Measurements from ENCODE around the gene GABBR2.

Gene GABBR2

GRCh38 chr9:98254228-98255060 lies 454.3 kb downstream of the GABBR2 start:
- in situ Hi-C loops (cut with MboI; ENCODE audit: low sequenced_read_pairs), result loop anchor here (10.0 to 25.0 kb wide), 2 partner anchors 180 to 567 kb away; partner anchors contain the start of gene XPA

DNA sequence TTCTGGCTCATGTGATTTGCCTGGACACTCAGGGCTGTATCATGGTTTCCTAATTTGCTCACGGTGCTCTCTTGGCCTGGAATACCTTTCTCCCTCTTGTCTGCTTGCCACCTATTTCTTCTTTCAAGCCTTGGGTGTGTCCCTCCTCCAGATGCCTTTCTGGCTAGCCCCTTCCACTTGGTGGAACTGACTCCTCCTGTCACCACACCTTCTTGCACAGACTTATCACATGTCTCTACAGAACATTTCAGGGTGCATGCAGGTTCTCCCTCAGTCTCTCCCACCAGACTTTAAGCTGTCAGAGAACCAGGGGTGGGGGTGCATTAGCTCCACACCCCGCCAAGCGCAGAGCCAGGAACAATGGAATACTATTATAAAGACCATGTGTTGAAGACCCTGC lies 455.2 kb downstream of the GABBR2 start:
- in situ Hi-C loops (cut with MboI; ENCODE audit: low sequenced_read_pairs), result loop anchor here (10.0 to 25.0 kb wide), 2 partner anchors 179 to 566 kb away; partner anchors contain the start of gene XPA

GRCh38 chr9:98251551-98251950 lies 457.2 kb downstream of the GABBR2 start:
- in situ Hi-C loops (cut with MboI; ENCODE audit: low sequenced_read_pairs), result loop anchor here (10.0 to 25.0 kb wide), 2 partner anchors 177 to 564 kb away; partner anchors contain the start of gene XPA

DNA sequence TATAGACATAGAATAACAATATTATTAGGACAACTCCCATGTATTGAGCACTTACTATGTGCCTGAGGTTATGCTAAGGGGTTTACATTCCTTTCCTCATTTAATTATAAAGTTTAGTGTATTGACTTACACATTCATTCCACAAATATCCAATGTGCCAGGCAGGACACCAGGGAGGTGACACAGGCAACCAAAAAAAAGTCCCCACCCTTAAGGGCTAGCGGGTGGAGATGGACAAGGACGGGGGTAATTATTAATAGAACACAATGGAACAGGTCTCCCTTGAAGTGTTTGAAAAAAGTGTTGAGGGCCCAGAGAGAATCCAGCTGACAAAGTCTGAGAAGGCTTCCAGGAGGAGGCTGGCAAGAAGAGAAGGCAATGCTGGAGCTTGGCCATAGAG lies 459.0 kb downstream of the GABBR2 start:
- in situ Hi-C loops (cut with MboI; ENCODE audit: low sequenced_read_pairs), result loop anchor here (10.0 to 25.0 kb wide), 2 partner anchors 175 to 562 kb away; partner anchors contain the start of gene XPA

- in situ Hi-C loops (cut with MboI; ENCODE audit: low sequenced_read_pairs), result no loop called here
Measured at GRCh38 chr9:98248737-98249474, 459.8 kb downstream of the GABBR2 start.

- in situ Hi-C loops (cut with MboI; ENCODE audit: low sequenced_read_pairs), result no loop called here
Measured at GRCh38 chr9:98247831-98248657, 460.7 kb downstream of the GABBR2 start.

- in situ Hi-C loops (cut with MboI; ENCODE audit: low sequenced_read_pairs), result no loop called here
Measured at GRCh38 chr9:98242426-98242825, 466.3 kb downstream of the GABBR2 start.

DNA sequence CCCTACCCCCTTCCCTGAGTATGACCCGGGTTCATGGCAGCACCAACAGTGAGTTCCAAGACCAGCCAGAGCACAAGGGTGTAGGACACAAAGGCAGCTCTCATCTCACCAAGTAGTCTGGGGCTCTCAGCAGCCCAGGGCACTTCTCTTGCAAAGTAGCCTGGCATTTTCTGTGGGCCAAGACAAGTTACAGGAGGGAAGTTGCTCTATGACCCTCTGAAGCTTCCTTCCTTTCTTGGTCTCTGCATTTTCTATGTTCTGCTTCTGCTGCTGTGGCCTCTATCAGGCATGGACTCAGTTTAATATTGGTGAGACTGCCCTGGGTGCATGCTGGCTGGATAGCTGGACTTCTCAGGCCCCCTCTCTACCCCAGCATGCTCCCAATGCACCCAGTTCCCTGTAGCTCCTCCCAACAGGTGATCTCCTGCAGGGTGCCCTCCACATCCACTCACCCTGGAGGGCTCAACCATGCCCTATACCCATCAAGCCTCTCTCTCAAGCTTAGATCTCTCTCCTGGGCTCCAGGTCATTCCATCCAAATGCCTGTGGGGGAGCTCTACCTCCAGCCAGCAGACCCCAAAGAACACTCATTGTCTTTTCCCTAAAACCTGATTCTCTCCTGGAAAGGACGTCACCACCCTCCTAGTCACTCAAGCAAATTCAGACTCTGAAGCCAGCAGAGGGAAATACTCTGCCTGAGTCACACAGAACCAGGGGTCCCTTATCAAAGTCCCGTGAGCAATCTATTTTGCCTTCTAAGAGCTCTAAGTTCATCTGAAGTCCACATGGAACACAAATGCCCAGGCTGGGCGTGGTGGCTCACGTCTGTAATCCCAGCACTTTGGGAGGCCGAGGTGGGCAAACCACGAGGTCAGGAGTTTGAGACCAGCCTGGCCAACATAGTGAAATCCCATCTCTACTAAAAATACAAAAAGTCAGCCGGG lies 467.1 kb downstream of the GABBR2 start:
- in situ Hi-C loops (cut with MboI; ENCODE audit: low sequenced_read_pairs), result no loop called here

- in situ Hi-C loops (cut with MboI; ENCODE audit: low sequenced_read_pairs), result no loop called here
Measured at GRCh38 chr9:98240475-98240874, 468.3 kb downstream of the GABBR2 start.
